CD4-positive, CD25-positive, alpha-beta regulatory T cell (primary cell): ENCODE data around the gene SLC6A12. TPM values are rescaled to one million over a fixed set of nuclear protein-coding genes. Genes with fewer than 3 reads are reported as not detected.

ENCODE experiments used
- ATAC-seq, 2 donors: fragments of 150-1000 bp; cut with Tn5 transposase; one replicate each; pipeline ENCODE4 v1.10.0; 2021; ENCODE audit warnings: low read depth in 2 of 2, moderate number of reproducible peaks in 2 of 2, moderate library complexity in 1 of 2
- DNase-seq, 3 donors: peaks; one replicate each; pipeline versions ENCODE4 v3.0.0 to v3.0.0-alpha.2; 2012 to 2022; ENCODE audit warnings: mixed read lengths in 1 of 3
- H3K27ac ChIP-seq: one replicate; pipeline ENCODE4 v1.7.0; 2013; ENCODE audit warnings: mild to moderate bottlenecking, low read length; ENCODE audit not compliant: insufficient read depth, poor library complexity, severe bottlenecking
- H3K27me3 ChIP-seq: one replicate; pipeline ENCODE4 v1.7.0; 2013; ENCODE audit warnings: low read length; ENCODE audit not compliant: control insufficient read depth, insufficient read depth
- H3K36me3 ChIP-seq: one replicate; pipeline ENCODE4 v1.7.0; 2013; ENCODE audit warnings: mild to moderate bottlenecking, low read length, moderate library complexity; ENCODE audit not compliant: control insufficient read depth, insufficient read depth
- H3K4me1 ChIP-seq: 2 replicates; pipeline ENCODE4 v1.7.0; 2013; ENCODE audit warnings: mild to moderate bottlenecking, low read length; ENCODE audit not compliant: insufficient read depth, control insufficient read depth, poor library complexity, severe bottlenecking
- H3K4me3 ChIP-seq: one replicate; pipeline ENCODE4 v1.7.0; 2013; ENCODE audit warnings: low read depth, mild to moderate bottlenecking, low read length, moderate library complexity
- H3K9me3 ChIP-seq, 2 experiments: 1 replicate in 1 of 2; 2 replicates in 1 of 2; pipeline ENCODE4 v1.7.0; 2013; ENCODE audit warnings: low read length in 2 of 2, mild to moderate bottlenecking in 1 of 2, moderate library complexity in 1 of 2; ENCODE audit not compliant: control insufficient read depth in 2 of 2
- H3K27ac Mint-ChIP-seq, 3 donors: one replicate each; pipeline ENCODE4 v1.8.0; 2020 to 2022; ENCODE audit warnings: mild to moderate bottlenecking in 3 of 3, mixed read lengths in 3 of 3, moderate library complexity in 2 of 3
- H3K27me3 Mint-ChIP-seq: one replicate; pipeline ENCODE4 v1.8.0; 2022; ENCODE audit warnings: mild to moderate bottlenecking, mixed read lengths
- H3K36me3 Mint-ChIP-seq: one replicate; pipeline ENCODE4 v1.8.0; 2020; ENCODE audit warnings: mixed read lengths
- H3K4me1 Mint-ChIP-seq, 4 donors: one replicate each; pipeline ENCODE4 v1.8.0; 2020 to 2022; ENCODE audit warnings: mixed read lengths in 4 of 4, mild to moderate bottlenecking in 1 of 4
- H3K4me3 Mint-ChIP-seq, 4 donors: one replicate each; pipeline ENCODE4 v1.8.0; 2020 to 2022; ENCODE audit warnings: mild to moderate bottlenecking in 4 of 4, mixed read lengths in 4 of 4, moderate library complexity in 3 of 4
- H3K9me3 Mint-ChIP-seq, 7 donors: one replicate each; pipeline ENCODE4 v1.8.0; 2020 to 2022; ENCODE audit warnings: mixed read lengths in 7 of 7, mild to moderate bottlenecking in 3 of 7, moderate library complexity in 2 of 7
- polyA plus RNA-seq, 4 donors: library from polyadenylated mRNA; unstranded; fragments of 300-500 nt; fragmentation: Illumina TruSeq; gene quantifications; one replicate each; pipeline ENCODE4 v1.2.3, GENCODE V29; 2021
- total RNA-seq: library from RNA; stranded (reverse); gene quantifications from one replicate; pipeline ENCODE4 v1.2.3, GENCODE V29; 2022

Gene SLC6A12
- total and polyA plus RNA-seq, 5 donors from 2014 or later, result not detected

GRCh38 chr12:143964-144649 lies 69.8 kb downstream of the SLC6A12 start:
- H3K4me1 ChIP-seq, result no peaks in the 10 kb centered on the region
- peaks cover 26% of the 10 kb centered on the region for H3K27me3 Mint-ChIP-seq
- peaks cover 0 to 13% (median 6%) of the 10 kb centered on the region in 4 donors for H3K4me1 Mint-ChIP-seq
- H3K4me3 ChIP-seq, result no peak overlapping the region
- H3K36me3 ChIP-seq, result no peaks in the 10 kb centered on the region
- DNase-seq (no peak), ATAC-seq (no peak)
- no peaks in the 10 kb centered on the region for H3K9me3 ChIP-seq
- H3K27ac ChIP-seq, result no peak overlapping the region
- H3K9me3 Mint-ChIP-seq, result peaks cover 0 to 2% (median 0%) of the 10 kb centered on the region in 7 donors
- H3K36me3 Mint-ChIP-seq, result no peaks in the 10 kb centered on the region
- H3K4me3 Mint-ChIP-seq, result no peak overlapping the region
- H3K27me3 ChIP-seq, result peaks cover 3% of the 10 kb centered on the region
- peak overlapping the region in 2 of 3 donors; percentile 9 to 82 for H3K27ac Mint-ChIP-seq

GRCh38 chr12:140162-140561 lies 73.8 kb downstream of the SLC6A12 start:
- no peak overlapping the region for H3K27ac Mint-ChIP-seq
- H3K4me3 ChIP-seq, result no peak overlapping the region
- H3K27me3 ChIP-seq, result peaks cover 3% of the 10 kb centered on the region

More at GRCh38 chr12:140162-140561, 73.8 kb downstream of the SLC6A12 start:
- Histone ChIP-seq H3K27ac (no peak overlapping the region), H3K9me3 (no peaks in the 10 kb centered on the region), H3K36me3 (no peaks in the 10 kb centered on the region), H3K4me1 (no peaks in the 10 kb centered on the region)
- ATAC-seq, result no peak
- H3K4me3 Mint-ChIP-seq, result peak overlapping the region in 1 of 4 donors; percentile 12
- H3K27me3 Mint-ChIP-seq, result peaks cover 33% of the 10 kb centered on the region
- no peak for DNase-seq
- peaks cover 0 to 4% (median 0%) of the 10 kb centered on the region in 7 donors for H3K9me3 Mint-ChIP-seq
- H3K36me3 Mint-ChIP-seq, result no peaks in the 10 kb centered on the region
- H3K4me1 Mint-ChIP-seq, result peaks cover 0 to 11% (median 5%) of the 10 kb centered on the region in 4 donors

Other genes with a start within 250 kb of the SLC6A12 start
- 0.05 TPM for gene IQSEC3, start 147.4 kb downstream of the SLC6A12 start, total RNA-seq
- gene IQSEC3, start 147.4 kb downstream of the SLC6A12 start, polyA plus RNA-seq, result under 1 TPM in 1 of 4 donors, not detected in 3; 0.15 TPM
- 0.49 TPM for gene SLC6A13, start 48.7 kb upstream of the SLC6A12 start, total RNA-seq
- not detected for gene SLC6A13, start 48.7 kb upstream of the SLC6A12 start, polyA plus RNA-seq
- 142 TPM for gene KDM5A, start 175.2 kb upstream of the SLC6A12 start, total RNA-seq
- gene KDM5A, start 175.2 kb upstream of the SLC6A12 start, polyA plus RNA-seq, result 10 to 100 TPM; 44.4 to 59.2 (median 48.7) TPM
- gene CCDC77, start 187.5 kb upstream of the SLC6A12 start, total RNA-seq, result 5.6 TPM
- 1 to 10 TPM; 3.9 to 5.6 (median 4.9) TPM for gene CCDC77, start 187.5 kb upstream of the SLC6A12 start, polyA plus RNA-seq
- gene B4GALNT3, start 245.8 kb upstream of the SLC6A12 start, total RNA-seq, result 0.39 TPM
- 1 to 10 TPM in 3 of 4 donors, under 1 TPM in 1; 0.06 to 2.1 (median 1.4) TPM for gene B4GALNT3, start 245.8 kb upstream of the SLC6A12 start, polyA plus RNA-seq